Breast epithelium (tissue), 4 donors: ENCODE results near the gene OR4B1. TPM values are rescaled to one million over a fixed set of nuclear protein-coding genes. Genes with fewer than 3 reads are reported as not detected.
A peak's percentile ranks its signal among the peaks of the same experiment; 100 is the strongest.

Experiments
- DNase-seq, 2 donors: peaks; one replicate each; pipeline ENCODE4 v3.0.0-alpha.2; 2019; ENCODE audit warnings: low spot score in 2 of 2
- H3K27ac ChIP-seq, 2 donors: fragments of 200-600 bp; sonication (generic) in 1 of 2; one replicate each; pipeline ENCODE4 v1.5.1; 2016 to 2019; ENCODE audit warnings: mild to moderate bottlenecking in 1 of 2
- H3K27me3 ChIP-seq, 2 donors: fragments of 200-600 bp; sonication (generic) in 1 of 2; one replicate each; pipeline versions ENCODE4 v1.5.1 to v1.6.0; 2017 to 2019; ENCODE audit warnings: control low read depth in 1 of 2, mild to moderate bottlenecking in 1 of 2
- H3K36me3 ChIP-seq: fragments of 200-600 bp; one replicate; pipeline ENCODE4 v1.5.1; 2019
- H3K4me1 ChIP-seq, 2 donors: fragments of 200-600 bp; sonication (generic); one replicate each; pipeline ENCODE4 v1.5.1; 2016 to 2019; ENCODE audit warnings: control low read depth in 1 of 2
- H3K4me3 ChIP-seq, 3 donors: fragments of 200-600 bp; sonication (generic); 1 replicate in 2 of 3; 2 replicates in 1 of 3; pipeline ENCODE4 v1.5.1; 2016 to 2019; ENCODE audit warnings: mild to moderate bottlenecking in 3 of 3, moderate library complexity in 2 of 3
- H3K9me3 ChIP-seq, 2 donors: fragments of 200-600 bp; sonication (generic) in 1 of 2; one replicate each; pipeline ENCODE4 v1.5.1; 2016 to 2019; ENCODE audit warnings: control low read depth in 1 of 2
- CTCF ChIP-seq, 3 donors: fragments of 450-650 bp; IDR thresholded peaks; one replicate each; pipeline ENCODE4 v1.5.1; 2016 to 2017; ENCODE audit warnings: antibody characterized with exemption in 3 of 3, mild to moderate bottlenecking in 3 of 3, moderate library complexity in 3 of 3
- POLR2A ChIP-seq: fragments of 450-650 bp; IDR thresholded peaks from one replicate; pipeline ENCODE4 v1.6.1; 2016; ENCODE audit warnings: antibody characterized with exemption, mild to moderate bottlenecking, moderate library complexity
- POLR2AphosphoS5 ChIP-seq, 3 donors: sonication (generic); formaldehyde crosslinking; IDR thresholded peaks; one replicate each; pipeline ENCODE4 v1.6.1; 2017; ENCODE audit warnings: antibody characterized with exemption in 3 of 3
- intact Hi-C: fragments of 100-400 bp; cut with DNase I; formaldehyde crosslinking; loops from one replicate; pipeline ENCODE4 v1.15.1; 2023; ENCODE audit warnings: low total_unique reads
- total RNA-seq, 3 donors: library from RNA; depleted of rRNA; stranded (reverse); fragments of >200 nt; gene quantifications; one replicate each; pipeline ENCODE4 v1.1.0, GENCODE V29; 2016

The OR4B1 gene
- total RNA-seq, 3 donors from 2014 or later = not detected

- H3K27ac ChIP-seq = peak overlapping the region in 1 of 2 donors; percentile 43
- H3K27me3 ChIP-seq = no peaks in the 10 kb centered on the region
- H3K9me3 ChIP-seq = no peaks in the 10 kb centered on the region
- no peaks in the 10 kb centered on the region for H3K36me3 ChIP-seq
- intact Hi-C loops = no loop called here
- H3K4me3 ChIP-seq = no peak overlapping the region
- H3K4me1 ChIP-seq = no peaks in the 10 kb centered on the region
- TF ChIP-seq CTCF (IDR thresholded peaks at IDR 0.05) (no peak), POLR2A (no peak), POLR2AphosphoS5 (IDR thresholded peaks at IDR 0.05) (no peak)
- no peak for DNase-seq
Measured at GRCh38 chr11:48170241-48171233, 46.1 kb upstream of the OR4B1 start.

- no peaks in the 10 kb centered on the region for H3K36me3 ChIP-seq
- intact Hi-C loops = no loop called here
- H3K4me3 ChIP-seq = peak overlapping the region in 2 of 3 donors; percentile 9 to 12
- no peaks in the 10 kb centered on the region for H3K4me1 ChIP-seq
- peak in 1 of 2 donors; percentile 21 for DNase-seq
- no peaks in the 10 kb centered on the region for H3K27me3 ChIP-seq
- H3K27ac ChIP-seq = no peak overlapping the region
- H3K9me3 ChIP-seq = no peaks in the 10 kb centered on the region
- peak; percentile 16 to 63 (median 57) for TF ChIP-seq CTCF (IDR thresholded peaks at IDR 0.05)
- TF ChIP-seq POLR2A = no peak
Measured at GRCh38 chr11:48172818-48173609, 43.6 kb upstream of the OR4B1 start.

DNA sequence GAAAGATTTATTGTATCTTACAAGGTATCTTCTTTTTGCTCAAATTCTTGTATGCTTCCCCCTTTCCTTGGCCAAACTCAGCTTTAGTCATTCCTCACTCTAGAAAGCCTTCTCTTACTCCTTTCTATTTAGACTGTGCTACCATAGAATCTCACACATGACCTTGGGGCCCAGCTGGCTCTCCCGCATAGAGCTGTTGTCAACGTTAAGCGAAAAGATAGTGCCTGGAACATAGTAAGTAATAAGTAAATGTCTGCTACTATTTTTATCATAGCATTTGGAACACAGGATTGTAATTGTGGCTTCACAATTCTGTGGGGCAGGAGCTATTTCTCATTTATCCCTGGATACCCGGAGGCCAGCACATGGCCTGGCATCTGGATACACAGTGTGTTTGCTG is 38.9 kb upstream of the OR4B1 start:
- no peaks in the 10 kb centered on the region for H3K4me1 ChIP-seq
- no peak for DNase-seq
- no peaks in the 10 kb centered on the region for H3K27me3 ChIP-seq
- no peak overlapping the region for H3K4me3 ChIP-seq
- no peaks in the 10 kb centered on the region for H3K9me3 ChIP-seq
- no peaks in the 10 kb centered on the region for H3K36me3 ChIP-seq
- TF ChIP-seq POLR2AphosphoS5 (IDR thresholded peaks at IDR 0.05) (no peak), POLR2A (no peak), CTCF (IDR thresholded peaks at IDR 0.05) (no peak)
- no peak overlapping the region for H3K27ac ChIP-seq
- intact Hi-C loops = no loop called here

- Histone ChIP-seq H3K36me3 (no peaks in the 10 kb centered on the region), H3K4me3 (no peak overlapping the region), H3K27me3 (no peaks in the 10 kb centered on the region), H3K27ac (no peak overlapping the region), H3K4me1 (no peaks in the 10 kb centered on the region), H3K9me3 (no peaks in the 10 kb centered on the region)
- DNase-seq = no peak
- intact Hi-C loops = no loop called here
- TF ChIP-seq POLR2A (no peak), POLR2AphosphoS5 (IDR thresholded peaks at IDR 0.05) (no peak), CTCF (IDR thresholded peaks at IDR 0.05) (no peak)
Measured at GRCh38 chr11:48180627-48181026, 36.0 kb upstream of the OR4B1 start.
